HepG2 (cell line): ENCODE results near the gene MAN2B2. TPM values are rescaled to one million over a fixed set of nuclear protein-coding genes. Genes with fewer than 3 reads are reported as not detected.

Experiments used
- BRD4 ChIP-seq: sonication (generic); formaldehyde crosslinking; IDR thresholded peaks from 2 replicates; pipeline ENCODE4 v1.4.0; 2020; ENCODE audit warnings: missing genetic modification reagents
- CCAR2 ChIP-seq: fragments of 200-400 bp; formaldehyde crosslinking; optimal IDR thresholded peaks from 2 replicates; pipeline ENCODE3; 2018; ENCODE audit warnings: low read depth, mild to moderate bottlenecking, low read length, moderate library complexity
- FOSL2 ChIP-seq: sonication (generic); formaldehyde crosslinking; IDR thresholded peaks from 2 replicates; pipeline ENCODE4 v1.4.0; 2020; ENCODE audit warnings: missing genetic modification reagents
- FOXM1 ChIP-seq: sonication (generic); formaldehyde crosslinking; IDR thresholded peaks from 2 replicates; pipeline ENCODE4 v1.5.0; 2020; ENCODE audit warnings: missing genetic modification reagents
- IKZF4 ChIP-seq: sonication (generic); formaldehyde crosslinking; IDR thresholded peaks from 2 replicates; pipeline ENCODE4 v1.5.1; 2020; ENCODE audit warnings: borderline replicate concordance, mild to moderate bottlenecking, low read depth, missing genetic modification reagents; ENCODE audit errors: not compliant biosample characterization
- IRX3 ChIP-seq: sonication (generic); formaldehyde crosslinking; IDR thresholded peaks from 2 replicates; pipeline ENCODE4 v1.8.1; 2023; ENCODE audit warnings: mild to moderate bottlenecking, low read depth, missing genetic modification reagents, borderline replicate concordance
- JDP2 ChIP-seq: sonication (generic); formaldehyde crosslinking; IDR thresholded peaks from 2 replicates; pipeline ENCODE4 v1.8.1; 2022; ENCODE audit warnings: missing genetic modification reagents, borderline replicate concordance
- NFE2L1 ChIP-seq: sonication (generic); formaldehyde crosslinking; IDR thresholded peaks from 2 replicates; pipeline ENCODE4 v1.4.0; 2020; ENCODE audit warnings: missing genetic modification reagents, mild to moderate bottlenecking, borderline replicate concordance
- PAXIP1 ChIP-seq: sonication (generic); formaldehyde crosslinking; conservative IDR thresholded peaks from 2 replicates; pipeline ENCODE4 v1.4.0; 2020; ENCODE audit warnings: mild to moderate bottlenecking, missing genetic modification reagents, moderate library complexity
- RBM22 ChIP-seq: fragments of 200-400 bp; formaldehyde crosslinking; optimal IDR thresholded peaks from 2 replicates; pipeline ENCODE3; 2017; ENCODE audit warnings: mild to moderate bottlenecking, low read length, moderate library complexity
- RBM39 ChIP-seq: fragments of 200-400 bp; formaldehyde crosslinking; IDR thresholded peaks from one replicate; pipeline ENCODE4 v1.6.1; 2018; ENCODE audit warnings: antibody characterized with exemption, mild to moderate bottlenecking, low read depth, low read length; ENCODE audit not compliant: poor library complexity, severe bottlenecking
- TBX2 ChIP-seq: sonication (generic); formaldehyde crosslinking; IDR thresholded peaks from 2 replicates; pipeline ENCODE4 v1.5.0; 2020; ENCODE audit warnings: missing genetic modification reagents, mild to moderate bottlenecking, borderline replicate concordance
- U2AF2 ChIP-seq: fragments of 200-400 bp; formaldehyde crosslinking; IDR thresholded peaks from 2 replicates; pipeline ENCODE4 v1.6.1; 2017; ENCODE audit warnings: low read depth, mild to moderate bottlenecking, low read length
- UBTF ChIP-seq: sonication (generic); formaldehyde crosslinking; IDR thresholded peaks from 2 replicates; pipeline ENCODE4 v1.4.0; 2020; ENCODE audit warnings: mild to moderate bottlenecking, missing genetic modification reagents
- ZNF180 ChIP-seq: sonication (generic); formaldehyde crosslinking; IDR thresholded peaks from 2 replicates; pipeline ENCODE4 v1.4.0; 2020; ENCODE audit warnings: low read depth, missing genetic modification reagents, borderline replicate concordance
- ZNF256 ChIP-seq: sonication (generic); formaldehyde crosslinking; conservative IDR thresholded peaks from 2 replicates; pipeline ENCODE4 v1.4.0; 2020; ENCODE audit warnings: missing genetic modification reagents
- ZNF317 ChIP-seq: sonication (generic); formaldehyde crosslinking; IDR thresholded peaks from 2 replicates; pipeline ENCODE4 v1.5.0; 2020; ENCODE audit warnings: mild to moderate bottlenecking, missing genetic modification reagents
- ZNF326 ChIP-seq: sonication (generic); formaldehyde crosslinking; IDR thresholded peaks from 2 replicates; pipeline ENCODE4 v1.4.0; 2020; ENCODE audit warnings: missing genetic modification reagents, borderline replicate concordance
- ZNF839 ChIP-seq: sonication (generic); formaldehyde crosslinking; IDR thresholded peaks from 2 replicates; pipeline ENCODE4 v1.4.0; 2020; ENCODE audit warnings: missing genetic modification reagents, mild to moderate bottlenecking, borderline replicate concordance
- polyA plus RNA-seq, 8 experiments: library from polyadenylated mRNA; depleted of rRNA in 3 of 8; stranded (reverse) in 7 of 8; unstranded in 1 of 8; fragments of >200 nt; fragmentation: Illumina TruSeq in 4 of 8; extraction: Trizol in 4 of 8; gene quantifications; 2 replicates each; pipeline versions ENCODE4 v1.2.1 to v1.2.3, GENCODE V29; 2011 to 2016; ENCODE audit warnings: low read depth in 4 of 8, missing spikeins in 1 of 8, mixed read lengths in 1 of 8; ENCODE audit not compliant: insufficient read depth in 1 of 8
- total RNA-seq, 5 experiments: library from RNA; depleted of rRNA; stranded (reverse); fragments of >200 nt; fragmentation: Illumina TruSeq; extraction: Trizol; gene quantifications; 2 replicates each; pipeline ENCODE4 v1.2.3, GENCODE V29; 2016; ENCODE audit warnings: low read depth in 1 of 5
- TF ChIP-seq, protein P1 (sequence below): sonication (generic); formaldehyde crosslinking; IDR thresholded peaks from 2 replicates; pipeline ENCODE4 v1.5.0; 2020; ENCODE audit warnings: missing genetic modification reagents, mild to moderate bottlenecking, borderline replicate concordance
- TF ChIP-seq, protein P2 (sequence below): IDR thresholded peaks from 2 replicates; pipeline ENCODE4 v1.6.1; 2012; ENCODE audit warnings: low read depth, low read length, improper control_type of control experiment

The MAN2B2 gene
- total and polyA plus RNA-seq, 2 of the 13 experiments (the other 11 are each of a cell fraction or from before 2014, with no cell fraction given): 4.8 to 5.4 TPM

GRCh38 chr4:6574747-6575502 lies at the start of gene MAN2B2 (continued):
- no peak for TF ChIP-seq PAXIP1 (CRISPR knock-in tag)
- peak; percentile 46 for TF ChIP-seq IKZF4
- 0 out of 2 replicates have a peak, but pooled peaks have one; percentile 31 for TF ChIP-seq ZNF839 (CRISPR knock-in tag)
- TF ChIP-seq, protein P1, sequence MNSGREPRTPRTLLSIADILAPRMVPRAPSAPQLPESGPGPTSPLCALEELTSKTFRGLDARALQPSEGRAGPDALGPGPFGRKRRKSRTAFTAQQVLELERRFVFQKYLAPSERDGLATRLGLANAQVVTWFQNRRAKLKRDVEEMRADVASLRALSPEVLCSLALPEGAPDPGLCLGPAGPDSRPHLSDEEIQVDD (CRISPR knock-in tag): peak; percentile 24; the same call in 1 of the 2 replicates
- TF ChIP-seq RBM22: no peak
- no peak for TF ChIP-seq U2AF2
- TF ChIP-seq RBM39: no peak
- no peak for TF ChIP-seq ZNF326 (CRISPR knock-in tag)
- TF ChIP-seq ZNF180: no peak
- no peak for TF ChIP-seq NFE2L1
- TF ChIP-seq ZNF317 (CRISPR knock-in tag): 0 out of 2 replicates have a peak, but pooled peaks have one; percentile 27
- TF ChIP-seq BRD4 (CRISPR knock-in tag): no peak
- no peak for TF ChIP-seq JDP2 (CRISPR knock-in tag)
- TF ChIP-seq TBX2: peak; percentile 65; the same call in 1 of the 2 replicates
- TF ChIP-seq FOSL2: no peak; the same call in 1 of the 2 replicates
- TF ChIP-seq IRX3 (CRISPR knock-in tag): no peak
- no peak for TF ChIP-seq ZNF256 (CRISPR knock-in tag)
- TF ChIP-seq CCAR2: no peak
- no peak for TF ChIP-seq FOXM1 (CRISPR knock-in tag)
- peak; percentile 41; the same call in 1 of the 2 replicates for TF ChIP-seq UBTF (CRISPR knock-in tag)
- TF ChIP-seq, protein P2, sequence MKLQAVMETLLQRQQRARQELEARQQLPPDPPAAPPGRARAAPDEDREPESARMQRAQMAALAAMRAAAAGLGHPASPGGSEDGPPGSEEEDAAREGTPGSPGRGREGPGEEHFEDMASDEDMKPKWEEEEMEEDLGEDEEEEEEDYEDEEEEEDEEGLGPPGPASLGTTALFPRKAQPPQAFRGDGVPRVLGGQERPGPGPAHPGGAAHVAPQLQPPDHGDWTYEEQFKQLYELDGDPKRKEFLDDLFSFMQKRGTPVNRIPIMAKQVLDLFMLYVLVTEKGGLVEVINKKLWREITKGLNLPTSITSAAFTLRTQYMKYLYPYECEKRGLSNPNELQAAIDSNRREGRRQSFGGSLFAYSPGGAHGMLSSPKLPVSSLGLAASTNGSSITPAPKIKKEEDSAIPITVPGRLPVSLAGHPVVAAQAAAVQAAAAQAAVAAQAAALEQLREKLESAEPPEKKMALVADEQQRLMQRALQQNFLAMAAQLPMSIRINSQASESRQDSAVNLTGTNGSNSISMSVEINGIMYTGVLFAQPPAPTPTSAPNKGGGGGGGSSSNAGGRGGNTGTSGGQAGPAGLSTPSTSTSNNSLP: no peak
